Uterus (tissue), 2 donors: ENCODE results near the gene GGTA1.

ENCODE experiments used
- CTCF ChIP-seq, 4 experiments: fragments of 200-600 bp in 2 of 4; fragments of 450-650 bp in 2 of 4; sonication (generic) in 2 of 4; IDR thresholded peaks; one replicate each; pipeline ENCODE4 v1.5.1; 2016 to 2019; ENCODE audit warnings: antibody characterized with exemption in 4 of 4, mild to moderate bottlenecking in 2 of 4, moderate library complexity in 1 of 4
- POLR2A ChIP-seq, 2 donors: fragments of 450-650 bp; IDR thresholded peaks; one replicate each; pipeline ENCODE4 v1.6.1; 2016; ENCODE audit warnings: antibody characterized with exemption in 2 of 2, mild to moderate bottlenecking in 1 of 2, moderate library complexity in 1 of 2

GRCh38 chr9:121427899-121428298, 71.7 kb downstream of the GGTA1 start:
- no peak for TF ChIP-seq CTCF (IDR thresholded peaks at IDR 0.05)
- TF ChIP-seq POLR2A (IDR thresholded peaks at IDR 0.05), result no peak
